SK-N-MC (cell line): ENCODE data around the gene CPN2.

ENCODE experiments used
- DNase-seq: peaks from one replicate; pipeline ENCODE4 v3.0.0-alpha.2; 2011; ENCODE audit warnings: low read depth, low spot score
- H3K27ac ChIP-seq: fragments of 200-600 bp; sonication (generic); 2 replicates; pipeline ENCODE4 v1.5.1; 2016; ENCODE audit warnings: mixed run types
- H3K36me3 ChIP-seq: fragments of 200-600 bp; sonication (generic); 2 replicates; pipeline ENCODE4 v1.6.1; 2017; ENCODE audit warnings: antibody characterized with exemption, low read length, mixed read lengths; ENCODE audit not compliant: insufficient read depth
- H3K4me3 ChIP-seq: fragments of 200-600 bp; sonication (generic); 2 replicates; pipeline ENCODE4 v1.5.1; 2016
- H3K9ac ChIP-seq: fragments of 200-600 bp; sonication (generic); 2 replicates; pipeline ENCODE4 v1.8.0; 2017; ENCODE audit warnings: mixed run types, mixed read lengths; ENCODE audit not compliant: insufficient read length
- H3K9me3 ChIP-seq: fragments of 200-600 bp; sonication (generic); 2 replicates; pipeline ENCODE4 v1.6.1; 2017; ENCODE audit warnings: low read depth, mild to moderate bottlenecking, antibody characterized with exemption, low read length, moderate library complexity, mixed read lengths
- EZH2 ChIP-seq: fragments of 200-600 bp; sonication (generic); IDR thresholded peaks from one replicate; pipeline ENCODE4 v1.6.1; 2017; ENCODE audit warnings: antibody characterized with exemption
- FOXP2 ChIP-seq: optimal IDR thresholded peaks from 2 replicates; pipeline ENCODE3; 2011; ENCODE audit warnings: mild to moderate bottlenecking, moderate library complexity; ENCODE audit not compliant: insufficient read depth; ENCODE audit errors: extremely low read length, control extremely low read depth
- POLR2AphosphoS5 ChIP-seq: IDR thresholded peaks from 2 replicates; pipeline ENCODE4 v1.6.1; 2012; ENCODE audit warnings: mild to moderate bottlenecking, low read depth, low read length, borderline replicate concordance

The CPN2 gene

GRCh38 chr3:194351080-194351672, at the start of gene CPN2:
Gene CPN2 (minus strand): TSS chr3:194351328. CDS start chr3:194342702, 8,626 bp downstream.
- Histone ChIP-seq H3K9ac (no peak within 1 kb of the TSS), H3K4me3 (peak within 1 kb of the TSS; percentile 45), H3K27ac (peak within 1 kb of the TSS; percentile 75), H3K36me3 (no peaks in the 10 kb centered on the region), H3K9me3 (no peaks in the 10 kb centered on the region)
- no peak for TF ChIP-seq EZH2
- no peak for TF ChIP-seq POLR2AphosphoS5
- no peak for TF ChIP-seq FOXP2
- no peak for DNase-seq

GRCh38 chr3:194399874-194400411, 48.8 kb upstream of the CPN2 start:
- Histone ChIP-seq H3K36me3 (peaks cover 10% of the 10 kb centered on the region; the same call in 1 of the 2 replicates), H3K4me3 (no peak overlapping the region), H3K9me3 (no peaks in the 10 kb centered on the region), H3K27ac (no peak overlapping the region), H3K9ac (no peak overlapping the region)
- TF ChIP-seq POLR2AphosphoS5 (no peak), EZH2 (no peak), FOXP2 (no peak)
- DNase-seq, result no peak

- no peak within 1 kb of the TSS for H3K4me3 ChIP-seq
- 0 out of 2 replicates have a peak within 1 kb of the TSS, but pooled peaks have one; percentile 20 for H3K27ac ChIP-seq
- no peaks in the 10 kb centered on the region for H3K9me3 ChIP-seq
- peaks cover 5% of the 10 kb centered on the region; the same call in 1 of the 2 replicates for H3K36me3 ChIP-seq
- DNase-seq, result no peak
- TF ChIP-seq EZH2, result no peak
- no peak for TF ChIP-seq POLR2AphosphoS5
- no peak for TF ChIP-seq FOXP2
- H3K9ac ChIP-seq, result no peak within 1 kb of the TSS
Observed at GRCh38 chr3:194399166-194399565, 48.0 kb upstream of the CPN2 start, which contains the start of gene GP5. Gene GP5 (minus strand): TSS chr3:194399266. CDS start chr3:194398282, 984 bp downstream.

- no peaks in the 10 kb centered on the region for H3K9me3 ChIP-seq
- no peaks in the 10 kb centered on the region for H3K36me3 ChIP-seq
- no peak overlapping the region for H3K27ac ChIP-seq
- no peak overlapping the region for H3K4me3 ChIP-seq
- H3K9ac ChIP-seq, result no peak overlapping the region
- no peak for DNase-seq
- no peak for TF ChIP-seq FOXP2
- TF ChIP-seq POLR2AphosphoS5, result no peak
- no peak for TF ChIP-seq EZH2
Observed at GRCh38 chr3:194397757-194398312, 46.7 kb upstream of the CPN2 start.

- no peak for DNase-seq
- no peak overlapping the region for H3K4me3 ChIP-seq
- no peak for TF ChIP-seq FOXP2
- H3K9me3 ChIP-seq, result no peaks in the 10 kb centered on the region
- no peak overlapping the region for H3K27ac ChIP-seq
- no peaks in the 10 kb centered on the region for H3K36me3 ChIP-seq
- H3K9ac ChIP-seq, result no peak overlapping the region
Observed at GRCh38 chr3:194396859-194397756, 46.0 kb upstream of the CPN2 start.

GRCh38 chr3:194396539-194396858, 45.4 kb upstream of the CPN2 start:
- DNase-seq, result no peak
- Histone ChIP-seq H3K27ac (no peak overlapping the region), H3K9ac (no peak overlapping the region), H3K4me3 (peak overlapping the region; percentile 68), H3K36me3 (no peaks in the 10 kb centered on the region), H3K9me3 (no peaks in the 10 kb centered on the region)
- TF ChIP-seq EZH2 (no peak), FOXP2 (no peak), POLR2AphosphoS5 (no peak)

- Histone ChIP-seq H3K27ac (peak overlapping the region; percentile 70), H3K9me3 (no peaks in the 10 kb centered on the region), H3K4me3 (peak overlapping the region; percentile 68), H3K36me3 (no peaks in the 10 kb centered on the region; the same call in 1 of the 2 replicates), H3K9ac (peak overlapping the region; percentile 2)
- DNase-seq, result no peak
- TF ChIP-seq FOXP2, result no peak
- TF ChIP-seq EZH2, result no peak
- TF ChIP-seq POLR2AphosphoS5, result no peak
Observed at GRCh38 chr3:194395778-194396538, 44.8 kb upstream of the CPN2 start.
